Heart left ventricle (tissue), 13 donors: Measurements from ENCODE around the gene DNM3.

Experiments used
- POLR2A ChIP-seq, 2 donors: fragments of 450-650 bp; IDR thresholded peaks; one replicate each; pipeline ENCODE4 v1.6.1; 2017; ENCODE audit warnings: antibody characterized with exemption in 2 of 2, mild to moderate bottlenecking in 2 of 2, moderate library complexity in 2 of 2
- TF ChIP-seq, protein P1 (sequence below), 12 donors: fragments of 200-600 bp; sonication (generic) in 4 of 12; IDR thresholded peaks; one replicate each; pipeline versions ENCODE4 v1.5.0 to v1.8.0; 2018 to 2022; ENCODE audit warnings: antibody characterized with exemption in 12 of 12, mild to moderate bottlenecking in 5 of 12
- donor health status: ischemic (EF 13 %, LVEDD 7.1; RV severe dilation, severe dysfunction).
- donor health status: DM: no; HTN: yes; CAD: no.
- donor health status: DM: no; HTN: no; CAD: no.
- donor health status: ischemic (EF 25% LVEDD 6.9; RV normal size, moderate dysfunction).
- donor health status: ischemic (EF 25% LVEDD 5.7; RV mildly dilated, moderate dysfunction).
- donor health status: ischemic (EF 35%, LVEDD 5.7; RV mildly dilated, moderate dysfunction).
- donor health status: nonischemic (EF 11% LVEDD 7.7; RV severe dilation, severe dysfunction).
- donor health status: DM: yes; HTN: yes; CAD: no.
- donor health status: PGD.
- donor health status: ischemic (EF 29% LVEDD 5.4; RV normal size, mild dysfunction).
- donor health status: nonischemic (EF 23%, LVEDD 6.1; RV moderate dilation, normal function).

DNA sequence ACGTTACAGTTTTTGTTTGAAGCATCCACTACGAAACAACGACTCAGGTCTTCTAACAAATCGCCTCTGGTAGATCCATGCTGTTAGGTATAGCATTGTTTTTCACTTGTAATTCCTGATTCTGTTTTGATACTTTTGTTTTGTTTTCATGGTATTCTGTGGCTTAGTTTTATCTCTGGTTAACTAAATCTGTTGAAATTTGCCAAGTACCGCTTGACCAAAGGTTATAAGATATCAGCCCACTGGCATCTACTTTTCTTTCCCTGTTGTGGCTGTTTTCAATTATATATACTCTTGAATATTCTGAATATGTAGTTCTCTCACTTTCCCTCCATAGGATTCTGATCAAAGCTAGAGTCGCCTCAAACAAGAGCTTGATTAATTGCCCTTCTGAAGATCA is 304.4 kb downstream of the DNM3 start:
- TF ChIP-seq, protein P1, sequence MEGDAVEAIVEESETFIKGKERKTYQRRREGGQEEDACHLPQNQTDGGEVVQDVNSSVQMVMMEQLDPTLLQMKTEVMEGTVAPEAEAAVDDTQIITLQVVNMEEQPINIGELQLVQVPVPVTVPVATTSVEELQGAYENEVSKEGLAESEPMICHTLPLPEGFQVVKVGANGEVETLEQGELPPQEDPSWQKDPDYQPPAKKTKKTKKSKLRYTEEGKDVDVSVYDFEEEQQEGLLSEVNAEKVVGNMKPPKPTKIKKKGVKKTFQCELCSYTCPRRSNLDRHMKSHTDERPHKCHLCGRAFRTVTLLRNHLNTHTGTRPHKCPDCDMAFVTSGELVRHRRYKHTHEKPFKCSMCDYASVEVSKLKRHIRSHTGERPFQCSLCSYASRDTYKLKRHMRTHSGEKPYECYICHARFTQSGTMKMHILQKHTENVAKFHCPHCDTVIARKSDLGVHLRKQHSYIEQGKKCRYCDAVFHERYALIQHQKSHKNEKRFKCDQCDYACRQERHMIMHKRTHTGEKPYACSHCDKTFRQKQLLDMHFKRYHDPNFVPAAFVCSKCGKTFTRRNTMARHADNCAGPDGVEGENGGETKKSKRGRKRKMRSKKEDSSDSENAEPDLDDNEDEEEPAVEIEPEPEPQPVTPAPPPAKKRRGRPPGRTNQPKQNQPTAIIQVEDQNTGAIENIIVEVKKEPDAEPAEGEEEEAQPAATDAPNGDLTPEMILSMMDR (IDR thresholded peaks at IDR 0.05) = no peak
- TF ChIP-seq POLR2A (IDR thresholded peaks at IDR 0.05) = no peak
